Vagina (tissue), 2 donors: ENCODE measurements around the gene FCRL2.

ENCODE experiments used
- POLR2A ChIP-seq, 2 donors: fragments of 450-650 bp; IDR thresholded peaks; one replicate each; pipeline ENCODE4 v1.6.1; 2017; ENCODE audit warnings: antibody characterized with exemption in 2 of 2, mild to moderate bottlenecking in 2 of 2, moderate library complexity in 2 of 2
- TF ChIP-seq, protein P1 (sequence below), 3 experiments: fragments of 450-650 bp in 2 of 3; fragments of 200-600 bp in 1 of 3; sonication (generic) in 1 of 3; IDR thresholded peaks; one replicate each; pipeline ENCODE4 v1.5.1; 2017 to 2019; ENCODE audit warnings: antibody characterized with exemption in 3 of 3, mild to moderate bottlenecking in 2 of 3, moderate library complexity in 2 of 3

DNA sequence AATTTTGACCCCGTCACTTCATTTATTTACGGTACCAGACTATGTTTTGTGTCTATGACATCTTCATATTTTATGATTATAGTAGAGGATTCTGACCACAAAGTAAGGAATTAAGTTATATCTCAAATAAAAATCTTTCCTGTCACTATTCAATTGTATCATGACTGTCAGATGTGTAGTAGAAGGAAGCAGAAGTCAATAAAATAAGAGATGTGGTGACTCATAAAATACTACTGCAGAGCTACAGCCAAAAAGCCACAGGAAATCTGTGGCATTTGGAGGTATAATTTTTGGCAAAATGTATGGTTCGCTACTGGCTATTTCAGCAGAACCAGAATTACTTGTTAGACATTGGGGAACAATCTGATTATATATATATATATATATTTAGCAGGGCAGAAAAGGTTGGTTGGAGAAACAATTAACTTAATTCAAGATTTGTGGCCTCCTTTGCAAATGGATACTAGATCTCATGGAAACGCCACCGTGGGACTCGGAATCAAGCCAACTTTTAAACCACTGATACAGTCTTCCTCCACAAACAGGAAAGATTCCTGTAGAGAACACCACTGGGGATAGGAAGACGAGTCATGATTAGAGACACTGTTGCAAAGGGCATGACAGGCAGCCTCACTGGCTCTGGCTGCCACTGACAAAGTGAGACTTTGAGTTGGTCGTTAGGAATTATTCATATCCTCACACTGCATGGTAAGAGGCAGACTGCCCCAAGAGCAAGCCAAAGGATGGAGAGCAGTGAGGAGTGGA is 5.1 kb downstream of the FCRL2 start:
- TF ChIP-seq, protein P1, sequence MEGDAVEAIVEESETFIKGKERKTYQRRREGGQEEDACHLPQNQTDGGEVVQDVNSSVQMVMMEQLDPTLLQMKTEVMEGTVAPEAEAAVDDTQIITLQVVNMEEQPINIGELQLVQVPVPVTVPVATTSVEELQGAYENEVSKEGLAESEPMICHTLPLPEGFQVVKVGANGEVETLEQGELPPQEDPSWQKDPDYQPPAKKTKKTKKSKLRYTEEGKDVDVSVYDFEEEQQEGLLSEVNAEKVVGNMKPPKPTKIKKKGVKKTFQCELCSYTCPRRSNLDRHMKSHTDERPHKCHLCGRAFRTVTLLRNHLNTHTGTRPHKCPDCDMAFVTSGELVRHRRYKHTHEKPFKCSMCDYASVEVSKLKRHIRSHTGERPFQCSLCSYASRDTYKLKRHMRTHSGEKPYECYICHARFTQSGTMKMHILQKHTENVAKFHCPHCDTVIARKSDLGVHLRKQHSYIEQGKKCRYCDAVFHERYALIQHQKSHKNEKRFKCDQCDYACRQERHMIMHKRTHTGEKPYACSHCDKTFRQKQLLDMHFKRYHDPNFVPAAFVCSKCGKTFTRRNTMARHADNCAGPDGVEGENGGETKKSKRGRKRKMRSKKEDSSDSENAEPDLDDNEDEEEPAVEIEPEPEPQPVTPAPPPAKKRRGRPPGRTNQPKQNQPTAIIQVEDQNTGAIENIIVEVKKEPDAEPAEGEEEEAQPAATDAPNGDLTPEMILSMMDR (IDR thresholded peaks at IDR 0.05): no peak
- no peak for TF ChIP-seq POLR2A (IDR thresholded peaks at IDR 0.05)
